ENCODE data around the gene LZTS3. TPM values are rescaled to one million over a fixed set of nuclear protein-coding genes. Genes with fewer than 3 reads are reported as not detected.

LZTS3 gene
- total and polyA plus RNA-seq, 2 of the 13 experiments (the other 11 are each of a cell fraction or from before 2014, with no cell fraction given), result 10.1 to 31.3 TPM

- 0 out of 2 replicates have a peak, but pooled peaks have one; percentile 30 for TF ChIP-seq STAT6 (CRISPR knock-in tag; IDR thresholded peaks at IDR 0.05; ENCODE audit: borderline replicate concordance)
- TF ChIP-seq KDM2A (CRISPR knock-in tag; IDR thresholded peaks at IDR 0.05; ENCODE audit: borderline replicate concordance, low read depth), result peak; percentile 41; the same call in 1 of the 2 replicates
- TF ChIP-seq, protein P1, sequence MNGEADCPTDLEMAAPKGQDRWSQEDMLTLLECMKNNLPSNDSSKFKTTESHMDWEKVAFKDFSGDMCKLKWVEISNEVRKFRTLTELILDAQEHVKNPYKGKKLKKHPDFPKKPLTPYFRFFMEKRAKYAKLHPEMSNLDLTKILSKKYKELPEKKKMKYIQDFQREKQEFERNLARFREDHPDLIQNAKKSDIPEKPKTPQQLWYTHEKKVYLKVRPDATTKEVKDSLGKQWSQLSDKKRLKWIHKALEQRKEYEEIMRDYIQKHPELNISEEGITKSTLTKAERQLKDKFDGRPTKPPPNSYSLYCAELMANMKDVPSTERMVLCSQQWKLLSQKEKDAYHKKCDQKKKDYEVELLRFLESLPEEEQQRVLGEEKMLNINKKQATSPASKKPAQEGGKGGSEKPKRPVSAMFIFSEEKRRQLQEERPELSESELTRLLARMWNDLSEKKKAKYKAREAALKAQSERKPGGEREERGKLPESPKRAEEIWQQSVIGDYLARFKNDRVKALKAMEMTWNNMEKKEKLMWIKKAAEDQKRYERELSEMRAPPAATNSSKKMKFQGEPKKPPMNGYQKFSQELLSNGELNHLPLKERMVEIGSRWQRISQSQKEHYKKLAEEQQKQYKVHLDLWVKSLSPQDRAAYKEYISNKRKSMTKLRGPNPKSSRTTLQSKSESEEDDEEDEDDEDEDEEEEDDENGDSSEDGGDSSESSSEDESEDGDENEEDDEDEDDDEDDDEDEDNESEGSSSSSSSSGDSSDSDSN (CRISPR knock-in tag; IDR thresholded peaks at IDR 0.05), result no peak
- peak; percentile 53 for TF ChIP-seq ZNF574 (CRISPR knock-in tag; IDR thresholded peaks at IDR 0.05)
- TF ChIP-seq, protein P2, sequence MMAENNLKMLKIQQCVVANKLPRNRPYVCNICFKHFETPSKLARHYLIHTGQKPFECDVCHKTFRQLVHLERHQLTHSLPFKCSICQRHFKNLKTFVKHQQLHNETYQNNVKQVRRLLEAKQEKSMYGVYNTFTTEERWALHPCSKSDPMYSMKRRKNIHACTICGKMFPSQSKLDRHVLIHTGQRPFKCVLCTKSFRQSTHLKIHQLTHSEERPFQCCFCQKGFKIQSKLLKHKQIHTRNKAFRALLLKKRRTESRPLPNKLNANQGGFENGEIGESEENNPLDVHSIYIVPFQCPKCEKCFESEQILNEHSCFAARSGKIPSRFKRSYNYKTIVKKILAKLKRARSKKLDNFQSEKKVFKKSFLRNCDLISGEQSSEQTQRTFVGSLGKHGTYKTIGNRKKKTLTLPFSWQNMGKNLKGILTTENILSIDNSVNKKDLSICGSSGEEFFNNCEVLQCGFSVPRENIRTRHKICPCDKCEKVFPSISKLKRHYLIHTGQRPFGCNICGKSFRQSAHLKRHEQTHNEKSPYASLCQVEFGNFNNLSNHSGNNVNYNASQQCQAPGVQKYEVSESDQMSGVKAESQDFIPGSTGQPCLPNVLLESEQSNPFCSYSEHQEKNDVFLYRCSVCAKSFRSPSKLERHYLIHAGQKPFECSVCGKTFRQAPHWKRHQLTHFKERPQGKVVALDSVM (CRISPR knock-in tag; IDR thresholded peaks at IDR 0.05), result 0 out of 2 replicates have a peak, but pooled peaks have one; percentile 22
- TF ChIP-seq POLR2AphosphoS5 (IDR thresholded peaks at IDR 0.05; ENCODE audit: low read depth, low read length), result no peak
- peak; percentile 25; the same call in 1 of the 2 replicates for TF ChIP-seq MED1 (CRISPR knock-in tag; IDR thresholded peaks at IDR 0.05)
- 0 out of 2 replicates have a peak, but pooled peaks have one; percentile 16 for TF ChIP-seq PPARG (CRISPR knock-in tag; conservative IDR thresholded peaks at IDR 0.05)
- TF ChIP-seq ISL2 (CRISPR knock-in tag; IDR thresholded peaks at IDR 0.05), result peak; percentile 54; the same call in 1 of the 2 replicates
- TF ChIP-seq SP2 (CRISPR knock-in tag; IDR thresholded peaks at IDR 0.05), result 0 out of 2 replicates have a peak, but pooled peaks have one; percentile 6
- TF ChIP-seq, protein P3, sequence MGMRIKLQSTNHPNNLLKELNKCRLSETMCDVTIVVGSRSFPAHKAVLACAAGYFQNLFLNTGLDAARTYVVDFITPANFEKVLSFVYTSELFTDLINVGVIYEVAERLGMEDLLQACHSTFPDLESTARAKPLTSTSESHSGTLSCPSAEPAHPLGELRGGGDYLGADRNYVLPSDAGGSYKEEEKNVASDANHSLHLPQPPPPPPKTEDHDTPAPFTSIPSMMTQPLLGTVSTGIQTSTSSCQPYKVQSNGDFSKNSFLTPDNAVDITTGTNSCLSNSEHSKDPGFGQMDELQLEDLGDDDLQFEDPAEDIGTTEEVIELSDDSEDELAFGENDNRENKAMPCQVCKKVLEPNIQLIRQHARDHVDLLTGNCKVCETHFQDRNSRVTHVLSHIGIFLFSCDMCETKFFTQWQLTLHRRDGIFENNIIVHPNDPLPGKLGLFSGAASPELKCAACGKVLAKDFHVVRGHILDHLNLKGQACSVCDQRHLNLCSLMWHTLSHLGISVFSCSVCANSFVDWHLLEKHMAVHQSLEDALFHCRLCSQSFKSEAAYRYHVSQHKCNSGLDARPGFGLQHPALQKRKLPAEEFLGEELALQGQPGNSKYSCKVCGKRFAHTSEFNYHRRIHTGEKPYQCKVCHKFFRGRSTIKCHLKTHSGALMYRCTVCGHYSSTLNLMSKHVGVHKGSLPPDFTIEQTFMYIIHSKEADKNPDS (CRISPR knock-in tag; IDR thresholded peaks at IDR 0.05), result peak; percentile 47; the same call in 1 of the 2 replicates
- peak; percentile 44 for TF ChIP-seq IKZF4 (CRISPR knock-in tag; IDR thresholded peaks at IDR 0.05; ENCODE audit: borderline replicate concordance, low read depth, not compliant biosample characterization)
Measured at GRCh38 chr20:3115190-3116107, 57.9 kb downstream of the LZTS3 start (continued).
